H1 (cell line): ENCODE data around the gene KAT14. TPM values are rescaled to one million over a fixed set of nuclear protein-coding genes. Genes with fewer than 3 reads are reported as not detected.

Experiments
- CTCF ChIA-PET: fragments of 300-600 bp; sonication (Branson Sonifier 250); formaldehyde crosslinking; loops from one replicate; lab custom pipeline; 2021; ENCODE audit not compliant: partially characterized antibody; lab: Charles Lee
- POLR2A ChIA-PET: fragments of 300-600 bp; sonication (Branson Sonifier 250); formaldehyde crosslinking; loops from one replicate; lab custom pipeline; 2021; ENCODE audit warnings: inconsistent platforms; ENCODE audit not compliant: partially characterized antibody; lab: Charles Lee
- DNase-seq, 2 experiments: peaks; one replicate each; pipeline versions ENCODE4 v3.0.0 to v3.0.0-alpha.2; 2010 to 2022; ENCODE audit warnings: low spot score in 2 of 2, low read depth in 1 of 2, mixed read lengths in 1 of 2
- FAIRE-seq: peaks from 2 replicates; lab custom pipeline; 2011; peaks lifted over from hg19 to GRCh38; lab: Jason Lieb, UNC
- H2AFZ ChIP-seq: 2 replicates; pipeline ENCODE4 v1.8.1; 2012; ENCODE audit warnings: low read length, inconsistent platforms
- H2AK5ac ChIP-seq: 2 replicates; pipeline ENCODE4 v1.6.1; 2013; ENCODE audit warnings: low read depth, low read length
- H2BK120ac ChIP-seq: replicated peaks from 2 replicates; pipeline ENCODE3; 2013; ENCODE audit warnings: low read depth, low read length, inconsistent platforms
- H2BK12ac ChIP-seq: 2 replicates; pipeline ENCODE4 v1.6.1; 2013; ENCODE audit warnings: low read depth, low read length
- H2BK15ac ChIP-seq: 2 replicates; pipeline ENCODE4 v1.6.1; 2013; ENCODE audit warnings: low read length
- H2BK20ac ChIP-seq: 2 replicates; pipeline ENCODE4 v1.6.1; 2013; ENCODE audit warnings: low read length
- H2BK5ac ChIP-seq: 2 replicates; pipeline ENCODE4 v1.6.1; 2013; ENCODE audit warnings: low read depth, low read length
- H3K14ac ChIP-seq: 2 replicates; pipeline ENCODE4 v1.6.1; 2013; ENCODE audit warnings: inconsistent platforms; ENCODE audit not compliant: insufficient read length
- H3K18ac ChIP-seq: 2 replicates; pipeline ENCODE4 v1.6.1; 2013; ENCODE audit warnings: low read length; ENCODE audit errors: extremely low read depth
- H3K23ac ChIP-seq: 2 replicates; pipeline ENCODE4 v1.6.1; 2013; ENCODE audit warnings: inconsistent platforms; ENCODE audit not compliant: insufficient read length
- H3K23me2 ChIP-seq: 2 replicates; pipeline ENCODE4 v1.6.1; 2013; ENCODE audit warnings: low read depth, low read length
- H3K27ac ChIP-seq: 2 replicates; pipeline ENCODE4 v1.6.1; 2011; ENCODE audit warnings: low read depth, low read length, inconsistent platforms
- H3K27me3 ChIP-seq, 4 experiments: replicated peaks in 1 of 4; 1 replicate in 1 of 4; 2 replicates in 3 of 4; pipeline versions ENCODE4 v1.6.1 to v1.8.1; 2011 to 2013; ENCODE audit warnings: low read length in 3 of 4, mild to moderate bottlenecking in 3 of 4, inconsistent platforms in 2 of 4, mixed read lengths in 2 of 4, moderate library complexity in 1 of 4; ENCODE audit not compliant: control insufficient read depth in 3 of 4, insufficient read depth in 3 of 4; ENCODE audit errors: extremely low read depth in 1 of 4
- H3K36me3 ChIP-seq, 4 experiments: 2 replicates each; pipeline versions ENCODE4 v1.6.1 to v1.8.1; 2011 to 2013; ENCODE audit warnings: mild to moderate bottlenecking in 4 of 4, low read length in 3 of 4, moderate library complexity in 2 of 4, control low read depth in 1 of 4, inconsistent platforms in 1 of 4; ENCODE audit not compliant: insufficient read depth in 4 of 4, control insufficient read depth in 2 of 4
- H3K4ac ChIP-seq: replicated peaks from 2 replicates; pipeline ENCODE3; 2013; ENCODE audit warnings: low read length, low read depth, mixed read lengths, inconsistent platforms; ENCODE audit not compliant: insufficient read length
- H3K4me1 ChIP-seq, 4 experiments: replicated peaks in 1 of 4; 1 replicate in 1 of 4; 2 replicates in 3 of 4; pipeline versions ENCODE4 v1.6.1 to v1.8.1; 2011 to 2013; ENCODE audit warnings: low read length in 3 of 4, inconsistent platforms in 2 of 4, mixed read lengths in 1 of 4; ENCODE audit not compliant: insufficient read depth in 4 of 4, control insufficient read depth in 3 of 4
- H3K4me2 ChIP-seq, 2 experiments: 2 replicates each; pipeline versions ENCODE4 v1.6.1 to v1.8.1; 2011 to 2013; ENCODE audit warnings: low read depth in 2 of 2, low read length in 2 of 2, control low read depth in 1 of 2, inconsistent platforms in 1 of 2, mild to moderate bottlenecking in 1 of 2; ENCODE audit not compliant: insufficient read depth in 1 of 2
- H3K4me3 ChIP-seq, 4 experiments: fragments of 200-600, 300-600 bp in 1 of 4; sonication (generic), shearing (Covaris generic), sonication (Bioruptor Twin) in 1 of 4; 2 replicates each; pipeline versions ENCODE4 v1.5.1 to v1.8.1; 2011 to 2016; ENCODE audit warnings: low read length in 4 of 4, low read depth in 3 of 4, control low read depth in 2 of 4, inconsistent platforms in 2 of 4, mild to moderate bottlenecking in 2 of 4, mixed read lengths in 1 of 4, moderate library complexity in 1 of 4; ENCODE audit not compliant: insufficient read depth in 2 of 4; ENCODE audit errors: extremely low read depth in 1 of 4
- H3K56ac ChIP-seq: replicated peaks from 2 replicates; pipeline ENCODE3; 2013; ENCODE audit warnings: low read depth, mild to moderate bottlenecking, mixed read lengths, low read length, inconsistent platforms; ENCODE audit not compliant: insufficient read length
- H3K79me1 ChIP-seq: 2 replicates; pipeline ENCODE4 v1.6.1; 2013; ENCODE audit warnings: low read depth, low read length, control low read depth
- H3K79me2 ChIP-seq, 2 experiments: 2 replicates each; pipeline versions ENCODE4 v1.6.1 to v1.8.1; 2012 to 2013; ENCODE audit warnings: low read length in 2 of 2, mild to moderate bottlenecking in 2 of 2, inconsistent platforms in 1 of 2; ENCODE audit not compliant: insufficient read depth in 2 of 2, control insufficient read depth in 1 of 2
- H3K9ac ChIP-seq, 4 experiments: replicated peaks in 1 of 4; 1 replicate in 1 of 4; 2 replicates in 3 of 4; pipeline versions ENCODE4 v1.6.1 to v1.8.1; 2011 to 2013; ENCODE audit warnings: low read depth in 3 of 4, low read length in 3 of 4, control low read depth in 2 of 4, mild to moderate bottlenecking in 2 of 4, moderate library complexity in 2 of 4, inconsistent platforms in 1 of 4; ENCODE audit errors: extremely low read depth in 1 of 4
- H3K9me3 ChIP-seq, 2 experiments: 2 replicates each; pipeline versions ENCODE4 v1.6.1 to v1.8.1; 2012 to 2013; ENCODE audit warnings: mild to moderate bottlenecking in 2 of 2, moderate library complexity in 2 of 2, control low read depth in 1 of 2, inconsistent platforms in 1 of 2, low read depth in 1 of 2, low read length in 1 of 2, mixed read lengths in 1 of 2; ENCODE audit not compliant: insufficient read depth in 2 of 2
- H4K20me1 ChIP-seq, 2 experiments: replicated peaks in 1 of 2; 2 replicates each; pipeline versions ENCODE3 to v1.8.1; 2011 to 2013; ENCODE audit warnings: inconsistent platforms in 2 of 2, low read length in 2 of 2, mild to moderate bottlenecking in 1 of 2; ENCODE audit not compliant: insufficient read depth in 2 of 2, control insufficient read depth in 1 of 2
- H4K5ac ChIP-seq: 2 replicates; pipeline ENCODE4 v1.6.1; 2013; ENCODE audit warnings: low read length, low read depth, mixed read lengths, inconsistent platforms; ENCODE audit not compliant: insufficient read length
- H4K8ac ChIP-seq: 2 replicates; pipeline ENCODE4 v1.8.0; 2013; ENCODE audit warnings: mild to moderate bottlenecking, moderate library complexity, low read length, inconsistent platforms; ENCODE audit not compliant: insufficient read depth; ENCODE audit errors: extremely low read depth
- H4K91ac ChIP-seq: replicated peaks from 2 replicates; pipeline ENCODE3; 2013; ENCODE audit warnings: low read length, mixed read lengths, inconsistent platforms; ENCODE audit not compliant: insufficient read length
- RBBP5 ChIP-seq: IDR thresholded peaks from 2 replicates; pipeline ENCODE4 v1.7.1; 2012; ENCODE audit warnings: low read depth, mild to moderate bottlenecking, inconsistent platforms, low read length, moderate library complexity, borderline replicate concordance
- RNF2 ChIP-seq: fragments of 200-900, 300-1000 bp; sonication (generic); IDR thresholded peaks from 2 replicates; pipeline ENCODE4 v1.7.1; 2016; ENCODE audit warnings: borderline replicate concordance, low read depth, mild to moderate bottlenecking, antibody characterized with exemption, low read length; ENCODE audit not compliant: poor library complexity, severe bottlenecking; ENCODE audit errors: missing control alignments
- WGBS, 2 experiments: shearing (Covaris generic) in 1 of 2; methylation state at CpG; one replicate each; pipeline versions ENCODE4 v1.1.6 to v1.1.7; 2013 to 2015; ENCODE audit warnings: low lambda C conversion rate in 2 of 2, mixed read lengths in 2 of 2, inconsistent platforms in 1 of 2, low coverage in 1 of 2, missing lambda C conversion rate in 1 of 2; ENCODE audit not compliant: insufficient replicate concordance in 2 of 2, insufficient coverage in 1 of 2, insufficient read length in 1 of 2; ENCODE audit errors: extremely low coverage in 1 of 2, missing lambda C conversion rate in 1 of 2; 5-methylcytosine and 5-hydroxymethylcytosine counted together
- polyA plus RNA-seq, 7 experiments: library from polyadenylated mRNA; depleted of rRNA in 3 of 7; stranded (reverse) in 5 of 7; unstranded in 2 of 7; fragments of >200 nt in 5 of 7; fragments of 200-250 nt in 2 of 7; gene quantifications; 1 replicate in 5 of 7; 2 replicates in 1 of 7; 4 replicates in 1 of 7; pipeline versions ENCODE4 v1.2.1 to v1.2.3, GENCODE V29; 2011 to 2013; ENCODE audit warnings: missing spikeins in 2 of 7, mixed read lengths in 2 of 7
- total RNA-seq: library from RNA; stranded (reverse); fragmentation: NEBNext Ultra II Directional; extraction: Animal tissue kit (Norgen Biotek cat#: 25700); gene quantifications from 2 replicates; pipeline ENCODE4 v1.2.1, GENCODE V29; 2021

KAT14 gene
- total and polyA plus RNA-seq, 2 of the 8 experiments (the other 6 are each of a cell fraction or from before 2014, with no cell fraction given) = 17.3 to 29.3 TPM

DNA sequence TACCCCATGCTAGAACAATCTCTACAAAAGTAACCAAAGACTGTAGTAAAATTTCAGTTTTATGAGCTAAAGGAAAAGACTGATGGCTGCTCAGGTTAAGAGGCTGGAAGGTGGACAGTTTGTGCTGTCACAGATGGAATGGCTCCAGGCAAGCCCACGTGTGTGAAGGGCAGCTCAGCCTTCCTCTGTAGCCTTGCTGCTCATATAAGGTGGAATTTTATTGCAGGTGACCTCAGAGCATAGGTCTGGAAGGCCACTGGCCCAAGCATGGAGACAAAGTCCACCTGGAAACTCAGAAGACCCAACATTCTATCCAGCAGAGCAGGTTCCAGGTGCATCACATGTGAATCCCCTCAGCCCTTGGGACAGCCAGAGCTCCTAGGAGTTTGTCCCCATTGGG lies 53.6 kb downstream of the KAT14 start:
- no peaks in the 10 kb centered on the region for H3K23me2 ChIP-seq
- no peak overlapping the region for H3K9ac ChIP-seq
- no peak overlapping the region for H3K23ac ChIP-seq
- no peak overlapping the region for H3K56ac ChIP-seq
- POLR2A ChIA-PET = interaction anchor here (0.6 to 1.7 kb wide), 3 partner anchors 16 to 99 kb away, joined by 3 to 6 read pairs (median 3); partner anchors contain the start of gene ZNF133
- CTCF ChIA-PET = interaction anchor here (0.5 to 1.6 kb wide), 17 partner anchors 9 to 1598 kb away, joined by 3 to 5 read pairs (median 3); no protein-coding TSS in a partner anchor
- H3K4me3 ChIP-seq = no peak overlapping the region
- no peak overlapping the region for H3K4ac ChIP-seq
- no peak overlapping the region for H2BK12ac ChIP-seq
- no peak overlapping the region for H2BK15ac ChIP-seq
- no peak overlapping the region for H3K27ac ChIP-seq
- no peak overlapping the region for H3K14ac ChIP-seq
- no peak overlapping the region for H3K18ac ChIP-seq
- H3K9me3 ChIP-seq = peaks cover 0 to 3% of the 10 kb centered on the region in 2 experiments; a peak in 1 of 4 replicates
- WGBS, 2 experiments = 89% methylated on average over 1 of the region's 1 CpG; no CpG with 5 or more reads in 1 of the 2 experiments
- H2BK20ac ChIP-seq = no peak overlapping the region
- DNase-seq = no peak
- no peaks in the 10 kb centered on the region for H3K27me3 ChIP-seq
- no peak overlapping the region for H4K91ac ChIP-seq
- peaks cover 0 to 2% of the 10 kb centered on the region in 2 experiments for H4K20me1 ChIP-seq
- H2BK120ac ChIP-seq = no peak overlapping the region
- H2AK5ac ChIP-seq = no peak overlapping the region
- no peak overlapping the region for H2AFZ ChIP-seq
- H4K5ac ChIP-seq = no peak overlapping the region
- H3K36me3 ChIP-seq = peaks cover under 1 to 23% (median 9%) of the 10 kb centered on the region in 4 experiments; a peak in 7 of 8 replicates
- no peaks in the 10 kb centered on the region for H3K79me2 ChIP-seq
- no peak overlapping the region for H2BK5ac ChIP-seq
- H3K4me2 ChIP-seq = no peak overlapping the region
- H3K4me1 ChIP-seq = no peaks in the 10 kb centered on the region
- no peak for FAIRE-seq
- no peak overlapping the region for H4K8ac ChIP-seq
- no peaks in the 10 kb centered on the region for H3K79me1 ChIP-seq
- TF ChIP-seq RNF2 = no peak
- TF ChIP-seq RBBP5 = no peak
